ENCODE measurements around the gene COPS2. TPM values are rescaled to one million over a fixed set of nuclear protein-coding genes. Genes with fewer than 3 reads are reported as not detected.

COPS2 gene
- total RNA-seq, 2 experiments from 2014 or later = 54.8 to 61.7 TPM

- H3K27me3 Mint-ChIP-seq = no peaks in the 10 kb centered on the region
- CTCF ChIA-PET = interaction anchor here (1.0 to 1.1 kb wide), 2 partner anchors 11 to 34 kb away, joined by 3 to 4 read pairs; partner anchors contain the start of gene COPS2
- no peak overlapping the region for H3K27ac Mint-ChIP-seq
- no peaks in the 10 kb centered on the region for H3K4me1 Mint-ChIP-seq
- no peak for DNase-seq
- POLR2A ChIA-PET = no interaction called here
- H3K36me3 Mint-ChIP-seq (ENCODE audit: low read depth) = peaks cover 19% of the 10 kb centered on the region
- H3K9me3 Mint-ChIP-seq = no peaks in the 10 kb centered on the region
- H3K4me3 Mint-ChIP-seq = no peak overlapping the region
These were observed 34.6 kb downstream of the COPS2 start for GRCh38 chr15:49120832-49121231.

GRCh38 chr15:49116108-49116857, 39.1 kb downstream of the COPS2 start:
- Mint-ChIP-seq H3K36me3 (ENCODE audit: low read depth) (peaks cover 45% of the 10 kb centered on the region), H3K27me3 (no peaks in the 10 kb centered on the region), H3K27ac (no peak overlapping the region), H3K4me1 (peaks cover 2% of the 10 kb centered on the region), H3K4me3 (no peak overlapping the region), H3K9me3 (peaks cover 17% of the 10 kb centered on the region)
- ChIA-PET CTCF (no interaction called here), POLR2A (no interaction called here)
- no peak for DNase-seq

- ChIA-PET POLR2A (no interaction called here), CTCF (interaction anchor here (1.0 kb wide), 1 partner anchor 74 kb away, joined by 3 read pairs; no protein-coding TSS in a partner anchor)
- Mint-ChIP-seq H3K4me3 (no peak overlapping the region), H3K36me3 (ENCODE audit: low read depth) (peaks cover 49% of the 10 kb centered on the region), H3K4me1 (peaks cover 2% of the 10 kb centered on the region), H3K27ac (no peak overlapping the region), H3K9me3 (peaks cover 19% of the 10 kb centered on the region), H3K27me3 (no peaks in the 10 kb centered on the region)
- no peak for DNase-seq
These were observed 40.3 kb downstream of the COPS2 start for GRCh38 chr15:49115062-49115461.

GRCh38 chr15:49110158-49110944, 45.0 kb downstream of the COPS2 start:
- H3K4me3 Mint-ChIP-seq = no peak overlapping the region
- CTCF ChIA-PET = no interaction called here
- peaks cover 47% of the 10 kb centered on the region for H3K36me3 Mint-ChIP-seq (ENCODE audit: low read depth)
- peaks cover 19% of the 10 kb centered on the region for H3K9me3 Mint-ChIP-seq
- H3K27me3 Mint-ChIP-seq = no peaks in the 10 kb centered on the region
- peaks cover 2% of the 10 kb centered on the region for H3K4me1 Mint-ChIP-seq
- H3K27ac Mint-ChIP-seq = no peak overlapping the region
- POLR2A ChIA-PET = no interaction called here
- no peak for DNase-seq

GRCh38 chr15:49103002-49103401, 52.4 kb downstream of the COPS2 start:
- no peak overlapping the region for H3K27ac Mint-ChIP-seq
- peaks cover 14% of the 10 kb centered on the region for H3K36me3 Mint-ChIP-seq (ENCODE audit: low read depth)
- ChIA-PET CTCF (no interaction called here), POLR2A (no interaction called here)
- no peaks in the 10 kb centered on the region for H3K4me1 Mint-ChIP-seq
- H3K4me3 Mint-ChIP-seq = no peak overlapping the region
- H3K27me3 Mint-ChIP-seq = no peaks in the 10 kb centered on the region
- no peak for DNase-seq
- no peaks in the 10 kb centered on the region for H3K9me3 Mint-ChIP-seq

- no peak for DNase-seq
- Mint-ChIP-seq H3K27me3 (no peaks in the 10 kb centered on the region), H3K36me3 (ENCODE audit: low read depth) (peaks cover 17% of the 10 kb centered on the region), H3K4me1 (no peaks in the 10 kb centered on the region), H3K9me3 (no peaks in the 10 kb centered on the region), H3K4me3 (no peak overlapping the region), H3K27ac (no peak overlapping the region)
- POLR2A ChIA-PET = interaction anchor here (0.7 kb wide), 1 partner anchor 213 kb away, joined by 3 read pairs; no protein-coding TSS in a partner anchor
- CTCF ChIA-PET = no interaction called here
These were observed 53.9 kb downstream of the COPS2 start for GRCh38 chr15:49101536-49101935.

GRCh38 chr15:49096090-49096750, 59.2 kb downstream of the COPS2 start:
- no peaks in the 10 kb centered on the region for H3K27me3 Mint-ChIP-seq
- H3K27ac Mint-ChIP-seq = no peak overlapping the region
- ChIA-PET POLR2A (no interaction called here), CTCF (no interaction called here)
- H3K9me3 Mint-ChIP-seq = no peaks in the 10 kb centered on the region
- peaks cover 7% of the 10 kb centered on the region for H3K36me3 Mint-ChIP-seq (ENCODE audit: low read depth)
- no peaks in the 10 kb centered on the region for H3K4me1 Mint-ChIP-seq
- no peak overlapping the region for H3K4me3 Mint-ChIP-seq
- no peak for DNase-seq

GRCh38 chr15:49094923-49095322, 60.5 kb downstream of the COPS2 start:
- POLR2A ChIA-PET = no interaction called here
- Mint-ChIP-seq H3K9me3 (no peaks in the 10 kb centered on the region), H3K27ac (no peak overlapping the region), H3K4me1 (no peaks in the 10 kb centered on the region), H3K27me3 (no peaks in the 10 kb centered on the region), H3K4me3 (no peak overlapping the region), H3K36me3 (ENCODE audit: low read depth) (peaks cover 7% of the 10 kb centered on the region)
- CTCF ChIA-PET = no interaction called here
- no peak for DNase-seq

- Mint-ChIP-seq H3K4me3 (no peak overlapping the region), H3K27ac (no peak overlapping the region), H3K36me3 (ENCODE audit: low read depth) (peaks cover 7% of the 10 kb centered on the region), H3K27me3 (no peaks in the 10 kb centered on the region), H3K9me3 (no peaks in the 10 kb centered on the region), H3K4me1 (no peaks in the 10 kb centered on the region)
- POLR2A ChIA-PET = no interaction called here
- CTCF ChIA-PET = interaction anchor here (0.5 to 1.6 kb wide), 2 partner anchors 13 to 231 kb away, joined by 3 to 5 read pairs; no protein-coding TSS in a partner anchor
- DNase-seq = no peak
These were observed 61.9 kb downstream of the COPS2 start for GRCh38 chr15:49093252-49094105.

GRCh38 chr15:49088996-49089395, 66.4 kb downstream of the COPS2 start:
- CTCF ChIA-PET = interaction anchor here (1.1 kb wide), 1 partner anchor 9 kb away, joined by 5 read pairs; no protein-coding TSS in a partner anchor

GRCh38 chr15:49085696-49086459, 69.5 kb downstream of the COPS2 start:
- no peak for DNase-seq
- H3K27me3 Mint-ChIP-seq = peaks cover 6% of the 10 kb centered on the region
- no peaks in the 10 kb centered on the region for H3K4me1 Mint-ChIP-seq
- H3K4me3 Mint-ChIP-seq = no peak overlapping the region
- CTCF ChIA-PET = interaction anchor here (0.7 kb wide), 1 partner anchor 56 kb away, joined by 3 read pairs; no protein-coding TSS in a partner anchor
- POLR2A ChIA-PET = no interaction called here
- H3K36me3 Mint-ChIP-seq (ENCODE audit: low read depth) = no peaks in the 10 kb centered on the region
- H3K9me3 Mint-ChIP-seq = no peaks in the 10 kb centered on the region
- no peak overlapping the region for H3K27ac Mint-ChIP-seq

More at GRCh38 chr15:49088996-49089395, 66.4 kb downstream of the COPS2 start:
- no peaks in the 10 kb centered on the region for H3K4me1 Mint-ChIP-seq
- H3K27ac Mint-ChIP-seq = no peak overlapping the region
- no peaks in the 10 kb centered on the region for H3K9me3 Mint-ChIP-seq
- POLR2A ChIA-PET = no interaction called here
- H3K36me3 Mint-ChIP-seq (ENCODE audit: low read depth) = no peaks in the 10 kb centered on the region
- H3K27me3 Mint-ChIP-seq = peaks cover 6% of the 10 kb centered on the region
- H3K4me3 Mint-ChIP-seq = no peak overlapping the region
- DNase-seq = no peak

GRCh38 chr15:49084285-49084570, 71.2 kb downstream of the COPS2 start:
- Mint-ChIP-seq H3K4me1 (no peaks in the 10 kb centered on the region), H3K27me3 (peaks cover 6% of the 10 kb centered on the region), H3K36me3 (ENCODE audit: low read depth) (no peaks in the 10 kb centered on the region), H3K4me3 (no peak overlapping the region), H3K9me3 (no peaks in the 10 kb centered on the region), H3K27ac (no peak overlapping the region)
- POLR2A ChIA-PET = no interaction called here
- no peak for DNase-seq
- CTCF ChIA-PET = no interaction called here
